ENCODE data around the gene SLC35B2. TPM values are rescaled to one million over a fixed set of nuclear protein-coding genes. Genes with fewer than 3 reads are reported as not detected.

Gene SLC35B2
- total RNA-seq, 1 experiment from 2014 or later, result 105 TPM

GRCh38 chr6:44276667-44277640, 19.6 kb upstream of the SLC35B2 start:
- Histone ChIP-seq H3K27me3 (ENCODE audit: control insufficient read depth, insufficient read depth, low read length) (peaks cover 3% of the 10 kb centered on the region; the same call in 1 of the 2 replicates), H3K27ac (ENCODE audit: low read length) (no peak overlapping the region), H3K4me3 (ENCODE audit: low read depth in 2 of 2, low read length in 2 of 2) (no peak overlapping the region), H3K9me3 (ENCODE audit: control insufficient read depth, insufficient read depth, low read depth, low read length) (no peaks in the 10 kb centered on the region), H3K36me3 (ENCODE audit: control insufficient read depth, insufficient read depth, low read length) (no peaks in the 10 kb centered on the region), H3K4me1 (ENCODE audit: control insufficient read depth, insufficient read depth, low read length) (no peaks in the 10 kb centered on the region)
- BruUV-seq (replicated peaks), result no TSS peak
- TF ChIP-seq CTCF (IDR thresholded peaks at IDR 0.05), result no peak
- no peak for TF ChIP-seq SIN3A (IDR thresholded peaks at IDR 0.05; ENCODE audit: borderline replicate concordance, insufficient read depth, low read depth, low read length)
- TF ChIP-seq TCF7L2 (IDR thresholded peaks at IDR 0.05; ENCODE audit: low read depth, low read length), result no peak
- TF ChIP-seq POLR2AphosphoS5 (IDR thresholded peaks at IDR 0.05; ENCODE audit: low read depth, low read length), result no peak
- TF ChIP-seq REST (IDR thresholded peaks at IDR 0.05; ENCODE audit: insufficient read depth in 1 of 2, low read depth in 2 of 2, low read length in 1 of 2), result no peak
- in situ Hi-C loops (cut with HindIII; ENCODE audit: low pct_unique_long_range_greater_than_20kb, low sequenced_read_pairs) (no loop called here), intact Hi-C loops (cut with micrococcal nuclease; ENCODE audit: unreplicated experiment) (no loop called here)
- no peak for ATAC-seq
- CTCF ChIA-PET, result interaction anchor here (0.6 to 1.2 kb wide), 2 partner anchors 9 to 92 kb away, joined by 4 to 7 read pairs; no protein-coding TSS in a partner anchor
- POLR2A ChIA-PET, result no interaction called here
- DNase-seq (ENCODE audit: low read depth, low spot score), result no peak

GRCh38 chr6:44275749-44276648, 18.7 kb upstream of the SLC35B2 start:
- H3K4me3 ChIP-seq (ENCODE audit: low read depth in 2 of 2, low read length in 2 of 2), result peak overlapping the region in 1 of 2 experiments; percentile 12; a peak in 1 of 4 replicates
- no TSS peak for BruUV-seq (replicated peaks)
- TF ChIP-seq CTCF (IDR thresholded peaks at IDR 0.05) (no peak), POLR2AphosphoS5 (IDR thresholded peaks at IDR 0.05; ENCODE audit: low read depth, low read length) (no peak), REST (IDR thresholded peaks at IDR 0.05; ENCODE audit: insufficient read depth in 1 of 2, low read depth in 2 of 2, low read length in 1 of 2) (no peak), SIN3A (IDR thresholded peaks at IDR 0.05; ENCODE audit: borderline replicate concordance, insufficient read depth, low read depth, low read length) (no peak), TCF7L2 (IDR thresholded peaks at IDR 0.05; ENCODE audit: low read depth, low read length) (no peak)
- H3K9me3 ChIP-seq (ENCODE audit: control insufficient read depth, insufficient read depth, low read depth, low read length), result no peaks in the 10 kb centered on the region
- CTCF ChIA-PET, result interaction anchor here (0.6 kb wide), 1 partner anchor 299 kb away, joined by 3 read pairs; no protein-coding TSS in a partner anchor
- POLR2A ChIA-PET, result interaction anchor here (0.5 to 0.6 kb wide), 2 partner anchors 46 to 56 kb away, joined by 4 to 7 read pairs; no protein-coding TSS in a partner anchor
- H3K4me1 ChIP-seq (ENCODE audit: control insufficient read depth, insufficient read depth, low read length), result no peaks in the 10 kb centered on the region
- peaks cover 7% of the 10 kb centered on the region; the same call in 1 of the 2 replicates for H3K27me3 ChIP-seq (ENCODE audit: control insufficient read depth, insufficient read depth, low read length)
- DNase-seq (ENCODE audit: low read depth, low spot score) (no peak), ATAC-seq (peak; percentile 35; the same call in 1 of the 2 replicates)
- in situ Hi-C loops (cut with HindIII; ENCODE audit: low pct_unique_long_range_greater_than_20kb, low sequenced_read_pairs), result no loop called here
- H3K27ac ChIP-seq (ENCODE audit: low read length), result no peak overlapping the region
- intact Hi-C loops (cut with micrococcal nuclease; ENCODE audit: unreplicated experiment), result no loop called here
- H3K36me3 ChIP-seq (ENCODE audit: control insufficient read depth, insufficient read depth, low read length), result no peaks in the 10 kb centered on the region

Measured in Panc1 (cell line).